K562 (cell line): ENCODE results near the gene XPO1. TPM values are rescaled to one million over a fixed set of nuclear protein-coding genes. Genes with fewer than 3 reads are reported as not detected.
A peak's percentile ranks its signal among the peaks of the same experiment; 100 is the strongest.

Experiments used
- FUS ChIP-seq: fragments of 200-400 bp; formaldehyde crosslinking; optimal IDR thresholded peaks from 2 replicates; pipeline ENCODE3; 2017; ENCODE audit warnings: low read depth, low read length
- KHSRP ChIP-seq: fragments of 450-650 bp; IDR thresholded peaks from 2 replicates; pipeline ENCODE4 v1.6.1; 2017
- NFE2 ChIP-seq: IDR thresholded peaks from 2 replicates; pipeline ENCODE4 v1.6.1; 2014; ENCODE audit warnings: antibody characterized with exemption, low read depth
- NFRKB ChIP-seq: fragments of 450-650 bp; IDR thresholded peaks from 2 replicates; pipeline ENCODE4 v1.6.1; 2016; ENCODE audit warnings: low read depth
- NR2C2 ChIP-seq, 2 experiments: fragments of 200-800 bp in 1 of 2; sonication (Bioruptor generic) in 1 of 2; sonication (generic) in 1 of 2; formaldehyde crosslinking in 1 of 2; IDR thresholded peaks; 2 replicates each; pipeline versions ENCODE4 v1.6.1 to v1.8.0; 2016 to 2022; ENCODE audit warnings: mild to moderate bottlenecking in 1 of 2, missing compliant biosample characterization in 1 of 2, missing genetic modification characterization in 1 of 2, missing genetic modification reagents in 1 of 2
- PCBP1 ChIP-seq: fragments of 200-400 bp; formaldehyde crosslinking; IDR thresholded peaks from 2 replicates; pipeline ENCODE4 v1.6.1; 2018; ENCODE audit warnings: mild to moderate bottlenecking, low read depth, low read length; ENCODE audit not compliant: poor library complexity, severe bottlenecking
- RBM25 ChIP-seq: fragments of 200-400 bp; formaldehyde crosslinking; IDR thresholded peaks from 2 replicates; pipeline ENCODE4 v1.6.1; 2018; ENCODE audit warnings: low read length, low read depth, moderate library complexity; ENCODE audit not compliant: severe bottlenecking
- SMARCA5 ChIP-seq: fragments of 450-650 bp; IDR thresholded peaks from 2 replicates; pipeline ENCODE4 v1.6.1; 2016
- SRSF9 ChIP-seq: fragments of 200-400 bp; formaldehyde crosslinking; IDR thresholded peaks from 2 replicates; pipeline ENCODE4 v1.6.1; 2017; ENCODE audit warnings: low read depth, low read length, borderline replicate concordance
- STAT5B ChIP-seq: fragments of 250-450 bp; sonication (Bioruptor Pico); IDR thresholded peaks from 2 replicates; pipeline ENCODE4 v1.8.0; 2021; ENCODE audit warnings: mild to moderate bottlenecking, inconsistent platforms
- SUPT5H ChIP-seq: fragments of 450-650 bp; IDR thresholded peaks from 2 replicates; pipeline ENCODE4 v1.6.1; 2016
- ZNF274 ChIP-seq: IDR thresholded peaks from 2 replicates; pipeline ENCODE4 v1.6.1; 2011; ENCODE audit warnings: low read depth, mild to moderate bottlenecking, low read length, moderate library complexity, borderline replicate concordance
- polyA plus RNA-seq, 8 experiments: library from polyadenylated mRNA; depleted of rRNA in 4 of 8; stranded (reverse) in 5 of 8; unstranded in 3 of 8; fragments of >200 nt; fragmentation: Nextera tagmentation in 2 of 8; fragmentation: Illumina TruSeq in 1 of 8; extraction: Ambion mirVana in 2 of 8; extraction: Trizol in 1 of 8; gene quantifications; 2 replicates each; pipeline versions ENCODE4 v1.2.1 to v1.2.3, GENCODE V29; 2011 to 2014; ENCODE audit warnings: inconsistent platforms in 1 of 8, missing spikeins in 1 of 8
- total RNA-seq, 7 experiments: library from RNA; depleted of rRNA in 6 of 7; stranded (reverse); fragments of >200 nt in 6 of 7; fragmentation: Illumina TruSeq in 2 of 7; extraction: Trizol in 2 of 7; gene quantifications; 2 replicates each; pipeline versions ENCODE4 v1.2.1 to v1.2.3, GENCODE V29; 2011 to 2021; ENCODE audit warnings: low replicate concordance in 1 of 7
- TF ChIP-seq, protein P1 (sequence below), 2 experiments: fragments of 450-650 bp in 1 of 2; sonication (generic) in 1 of 2; formaldehyde crosslinking; conservative IDR thresholded peaks; 2 replicates each; pipeline versions ENCODE4 v1.4.0 to v1.8.1; 2020 to 2022; ENCODE audit warnings: mild to moderate bottlenecking in 1 of 2, missing genetic modification reagents in 1 of 2
- TF ChIP-seq, protein P2 (sequence below), 3 experiments: fragments of 200-800 bp in 1 of 3; sonication (Bioruptor generic) in 1 of 3; sonication (generic) in 1 of 3; formaldehyde crosslinking in 1 of 3; IDR thresholded peaks; 2 replicates each; pipeline versions ENCODE4 v1.6.1 to v1.8.0; 2016 to 2022; ENCODE audit warnings: mild to moderate bottlenecking in 2 of 3, missing compliant biosample characterization in 2 of 3, missing genetic modification characterization in 2 of 3, missing genetic modification reagents in 1 of 3
- TF ChIP-seq, protein P3 (sequence below): fragments of 450-650 bp; conservative IDR thresholded peaks from 2 replicates; pipeline ENCODE4 v1.6.1; 2016; ENCODE audit warnings: missing genetic modification characterization, low read depth, mild to moderate bottlenecking, missing compliant biosample characterization, moderate library complexity
- TF ChIP-seq, protein P4 (sequence below): sonication (generic); formaldehyde crosslinking; IDR thresholded peaks from 2 replicates; pipeline ENCODE4 v1.8.0; 2022; ENCODE audit warnings: mild to moderate bottlenecking, missing genetic modification reagents, borderline replicate concordance
- TF ChIP-seq, protein P5 (sequence below): fragments of 450-650 bp; formaldehyde crosslinking; IDR thresholded peaks from 2 replicates; pipeline ENCODE4 v1.4.0; 2020; ENCODE audit warnings: mild to moderate bottlenecking, mixed read lengths
- TF ChIP-seq, protein P6 (sequence below), 2 experiments: fragments of 250-450 bp in 1 of 2; fragments of 450-650 bp in 1 of 2; sonication (Bioruptor Pico) in 1 of 2; IDR thresholded peaks; 2 replicates each; pipeline versions ENCODE4 v1.6.1 to v1.8.0; 2016 to 2021; ENCODE audit warnings: mild to moderate bottlenecking in 2 of 2, moderate library complexity in 2 of 2, missing compliant biosample characterization in 1 of 2, missing genetic modification characterization in 1 of 2

The XPO1 gene
- total and polyA plus RNA-seq, 9 of the 15 experiments (the other 6 are each of a cell fraction or from before 2014, with no cell fraction given) = 86.2 to 307 (median 216) TPM

DNA sequence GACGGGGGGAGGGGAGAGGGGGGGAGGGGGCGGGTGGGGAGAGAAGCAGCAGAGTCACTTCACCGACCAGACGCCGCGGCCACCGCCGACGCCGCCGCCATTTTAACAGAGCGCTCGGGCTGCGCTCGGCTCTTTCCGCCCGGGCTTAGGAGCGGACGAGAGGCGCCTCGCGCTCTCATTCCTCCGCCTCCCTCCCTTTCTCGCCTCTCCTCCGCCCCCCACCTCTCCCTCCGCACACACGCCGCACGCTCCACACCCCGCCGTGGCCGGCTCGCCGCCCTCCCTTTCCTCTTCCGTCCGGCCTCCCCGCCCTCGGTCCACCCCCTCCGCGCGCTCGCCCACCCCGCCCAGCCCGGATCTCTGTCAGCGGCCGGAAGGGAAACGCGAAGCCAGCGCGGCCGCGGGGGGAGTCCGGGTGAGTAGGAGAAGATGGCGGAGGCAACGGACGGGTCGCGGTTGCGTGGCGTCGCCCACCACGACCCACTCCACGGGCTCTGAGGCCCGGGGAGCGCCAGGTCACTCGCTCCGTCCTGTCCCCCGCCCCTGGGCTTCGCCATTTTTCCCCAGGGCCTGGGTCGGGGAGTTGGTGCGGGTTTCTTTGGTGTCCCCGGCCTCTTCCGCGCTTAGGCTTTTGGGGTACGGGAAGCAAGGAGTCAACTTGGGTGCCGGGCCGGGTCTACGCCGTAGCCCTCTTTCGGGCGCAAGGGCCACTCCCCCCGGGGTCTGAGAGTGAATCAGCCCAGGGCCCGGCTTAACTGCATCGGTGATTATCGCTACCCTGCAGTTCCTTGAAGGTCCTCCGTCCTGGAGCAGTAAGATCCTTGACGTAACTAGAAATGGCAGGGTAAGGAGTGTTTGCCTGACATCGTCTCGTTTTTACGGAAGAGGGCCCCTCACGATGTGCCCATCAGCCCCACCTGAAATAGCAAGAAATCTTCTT is 66.9 kb downstream of the XPO1 start, which contains the start of gene USP34 (continued):
- TF ChIP-seq, protein P1, sequence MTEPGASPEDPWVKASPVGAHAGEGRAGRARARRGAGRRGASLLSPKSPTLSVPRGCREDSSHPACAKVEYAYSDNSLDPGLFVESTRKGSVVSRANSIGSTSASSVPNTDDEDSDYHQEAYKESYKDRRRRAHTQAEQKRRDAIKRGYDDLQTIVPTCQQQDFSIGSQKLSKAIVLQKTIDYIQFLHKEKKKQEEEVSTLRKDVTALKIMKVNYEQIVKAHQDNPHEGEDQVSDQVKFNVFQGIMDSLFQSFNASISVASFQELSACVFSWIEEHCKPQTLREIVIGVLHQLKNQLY (CRISPR knock-in tag; conservative IDR thresholded peaks at IDR 0.05) = 0 out of 4 replicates have a peak, but pooled peaks of 1 of the 2 experiments have one; percentile 40
- TF ChIP-seq SMARCA5 (no peak), NFRKB (peak; percentile 95), SUPT5H (peak; percentile 94), RBM25 (no peak), SRSF9 (no peak), STAT5B (no peak), PCBP1 (peak; percentile 99), ZNF274 (no peak), NFE2 (peak; percentile 26; the same call in 1 of the 2 replicates), FUS (no peak), KHSRP (no peak), NR2C2 (CRISPR knock-in tag; IDR thresholded peaks at IDR 0.05) (no peak), NR2C2 (tag; IDR thresholded peaks at IDR 0.05) (peak; percentile 59; the same call in 1 of the 2 replicates)
- TF ChIP-seq, protein P2, sequence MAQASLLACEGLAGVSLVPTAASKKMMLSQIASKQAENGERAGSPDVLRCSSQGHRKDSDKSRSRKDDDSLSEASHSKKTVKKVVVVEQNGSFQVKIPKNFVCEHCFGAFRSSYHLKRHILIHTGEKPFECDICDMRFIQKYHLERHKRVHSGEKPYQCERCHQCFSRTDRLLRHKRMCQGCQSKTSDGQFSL (CRISPR knock-in tag; IDR thresholded peaks at IDR 0.05) = no peak
- TF ChIP-seq, protein P2 (tag; IDR thresholded peaks at IDR 0.05) = peak in 1 of 2 experiments; percentile 71; a peak in 2 of 4 replicates
- TF ChIP-seq, protein P3, sequence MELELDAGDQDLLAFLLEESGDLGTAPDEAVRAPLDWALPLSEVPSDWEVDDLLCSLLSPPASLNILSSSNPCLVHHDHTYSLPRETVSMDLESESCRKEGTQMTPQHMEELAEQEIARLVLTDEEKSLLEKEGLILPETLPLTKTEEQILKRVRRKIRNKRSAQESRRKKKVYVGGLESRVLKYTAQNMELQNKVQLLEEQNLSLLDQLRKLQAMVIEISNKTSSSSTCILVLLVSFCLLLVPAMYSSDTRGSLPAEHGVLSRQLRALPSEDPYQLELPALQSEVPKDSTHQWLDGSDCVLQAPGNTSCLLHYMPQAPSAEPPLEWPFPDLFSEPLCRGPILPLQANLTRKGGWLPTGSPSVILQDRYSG (tag) = no peak
- TF ChIP-seq, protein P4, sequence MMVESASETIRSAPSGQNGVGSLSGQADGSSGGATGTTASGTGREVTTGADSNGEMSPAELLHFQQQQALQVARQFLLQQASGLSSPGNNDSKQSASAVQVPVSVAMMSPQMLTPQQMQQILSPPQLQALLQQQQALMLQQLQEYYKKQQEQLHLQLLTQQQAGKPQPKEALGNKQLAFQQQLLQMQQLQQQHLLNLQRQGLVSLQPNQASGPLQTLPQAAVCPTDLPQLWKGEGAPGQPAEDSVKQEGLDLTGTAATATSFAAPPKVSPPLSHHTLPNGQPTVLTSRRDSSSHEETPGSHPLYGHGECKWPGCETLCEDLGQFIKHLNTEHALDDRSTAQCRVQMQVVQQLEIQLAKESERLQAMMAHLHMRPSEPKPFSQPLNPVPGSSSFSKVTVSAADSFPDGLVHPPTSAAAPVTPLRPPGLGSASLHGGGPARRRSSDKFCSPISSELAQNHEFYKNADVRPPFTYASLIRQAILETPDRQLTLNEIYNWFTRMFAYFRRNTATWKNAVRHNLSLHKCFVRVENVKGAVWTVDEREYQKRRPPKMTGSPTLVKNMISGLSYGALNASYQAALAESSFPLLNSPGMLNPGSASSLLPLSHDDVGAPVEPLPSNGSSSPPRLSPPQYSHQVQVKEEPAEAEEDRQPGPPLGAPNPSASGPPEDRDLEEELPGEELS = no peak
- TF ChIP-seq, protein P5, sequence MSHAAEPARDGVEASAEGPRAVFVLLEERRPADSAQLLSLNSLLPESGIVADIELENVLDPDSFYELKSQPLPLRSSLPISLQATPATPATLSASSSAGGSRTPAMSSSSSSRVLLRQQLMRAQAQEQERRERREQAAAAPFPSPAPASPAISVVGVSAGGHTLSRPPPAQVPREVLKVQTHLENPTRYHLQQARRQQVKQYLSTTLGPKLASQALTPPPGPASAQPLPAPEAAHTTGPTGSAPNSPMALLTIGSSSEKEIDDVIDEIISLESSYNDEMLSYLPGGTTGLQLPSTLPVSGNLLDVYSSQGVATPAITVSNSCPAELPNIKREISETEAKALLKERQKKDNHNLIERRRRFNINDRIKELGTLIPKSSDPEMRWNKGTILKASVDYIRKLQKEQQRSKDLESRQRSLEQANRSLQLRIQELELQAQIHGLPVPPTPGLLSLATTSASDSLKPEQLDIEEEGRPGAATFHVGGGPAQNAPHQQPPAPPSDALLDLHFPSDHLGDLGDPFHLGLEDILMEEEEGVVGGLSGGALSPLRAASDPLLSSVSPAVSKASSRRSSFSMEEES = no peak
- TF ChIP-seq, protein P6, sequence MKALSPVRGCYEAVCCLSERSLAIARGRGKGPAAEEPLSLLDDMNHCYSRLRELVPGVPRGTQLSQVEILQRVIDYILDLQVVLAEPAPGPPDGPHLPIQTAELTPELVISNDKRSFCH (CRISPR knock-in tag; IDR thresholded peaks at IDR 0.05) = no peak
- TF ChIP-seq, protein P6 (tag; IDR thresholded peaks at IDR 0.05) = no peak
